MV-4-11 (cell line): Measurements from ENCODE around the gene RYK.
"Not testable (repeated sequence)": the region's sequence is repeated elsewhere in the genome, so short reads cannot be mapped to it uniquely, and the experiment has no call there.

Source experiments
- DNase-seq: peaks from one replicate; lab custom pipeline; 2025; lab: John Stamatoyannopoulos, UW

The RYK gene

GRCh38 chr3:134216191-134216764 is 34.4 kb downstream of the RYK start:
- no peak for DNase-seq

GRCh38 chr3:134214239-134214638 is 36.4 kb downstream of the RYK start:
- no peak for DNase-seq

- DNase-seq: peak; percentile 52
Measured at GRCh38 chr3:134212967-134213665, 37.5 kb downstream of the RYK start.

- peak; percentile 57 for DNase-seq
Measured at GRCh38 chr3:134211797-134212196, 38.9 kb downstream of the RYK start.

- no peak for DNase-seq
Measured at GRCh38 chr3:134205451-134205850, 45.2 kb downstream of the RYK start.

GRCh38 chr3:134201201-134202130 is 49.2 kb downstream of the RYK start:
- no peak for DNase-seq

- DNase-seq: not testable (repeated sequence)
Measured at GRCh38 chr3:134199880-134200279, 50.8 kb downstream of the RYK start.

GRCh38 chr3:134199240-134199639 is 51.4 kb downstream of the RYK start:
- no peak for DNase-seq

GRCh38 chr3:134198414-134198813 is 52.2 kb downstream of the RYK start:
- DNase-seq: no peak

GRCh38 chr3:134197681-134198261 is 52.9 kb downstream of the RYK start:
- peak; percentile 56 for DNase-seq

- no peak for DNase-seq
Measured at GRCh38 chr3:134194247-134194646, 56.4 kb downstream of the RYK start.

- no peak for DNase-seq
Measured at GRCh38 chr3:134190250-134190649, 60.4 kb downstream of the RYK start.

- no peak for DNase-seq
Measured at GRCh38 chr3:134189849-134190248, 60.8 kb downstream of the RYK start.

GRCh38 chr3:134186391-134186790 is 64.3 kb downstream of the RYK start:
- DNase-seq: no peak

GRCh38 chr3:134180761-134181160 is 69.9 kb downstream of the RYK start:
- DNase-seq: no peak

- no peak for DNase-seq
Measured at GRCh38 chr3:134179508-134179907, 71.2 kb downstream of the RYK start.

- peak; percentile 79 for DNase-seq
Measured at GRCh38 chr3:134163096-134163495, 87.6 kb downstream of the RYK start.

- DNase-seq: no peak
Measured at GRCh38 chr3:134161898-134162615, 88.6 kb downstream of the RYK start.

GRCh38 chr3:134155446-134155845 is 95.2 kb downstream of the RYK start:
- DNase-seq: no peak

- DNase-seq: no peak
Measured at GRCh38 chr3:134153761-134154160, 96.9 kb downstream of the RYK start.

- no peak for DNase-seq
Measured at GRCh38 chr3:134150476-134150875, 100.2 kb downstream of the RYK start.

- no peak for DNase-seq
Measured at GRCh38 chr3:134149286-134149685, 101.4 kb downstream of the RYK start.
